GM18907 (cell line): Measurements from ENCODE around the gene MYCN.

ENCODE experiments used
- ATAC-seq: cut with Tn5 transposase; IDR thresholded peaks from one replicate; pipeline ENCODE4 v1.9.1; 2021; ENCODE audit warnings: mild to moderate bottlenecking, moderate library complexity; ENCODE audit not compliant: unreplicated experiment

The MYCN gene

DNA sequence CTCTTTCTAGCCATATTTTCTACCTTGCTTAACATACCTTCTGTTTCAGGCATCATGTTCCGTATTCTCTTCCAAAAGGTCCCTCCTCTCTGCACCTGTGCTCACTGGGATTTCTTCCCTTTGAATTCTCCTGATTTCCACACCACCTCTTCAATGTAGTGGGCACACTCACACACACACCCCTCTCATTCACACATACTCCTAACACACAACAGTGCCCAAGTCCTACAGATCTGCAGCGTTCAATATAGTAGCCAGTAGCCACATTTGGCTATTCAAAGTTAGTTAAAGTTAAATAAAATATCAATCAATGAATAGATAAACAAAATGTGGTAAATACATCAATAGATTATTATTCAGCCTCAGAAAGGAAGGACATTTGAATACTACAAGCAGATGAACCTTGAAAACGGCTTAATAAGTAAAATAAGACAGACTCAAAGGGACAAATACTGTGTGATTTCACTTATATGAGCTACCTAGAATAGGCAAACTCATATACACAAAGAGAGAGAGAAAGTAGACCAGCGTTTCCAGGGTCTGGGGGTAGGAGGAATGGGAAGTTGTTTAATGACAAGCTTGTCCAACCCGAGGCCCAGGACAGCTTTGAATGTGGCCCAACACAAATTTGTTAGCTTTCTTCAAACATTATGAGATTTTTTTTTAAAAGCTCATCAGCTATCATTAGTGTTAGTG is 34.4 kb downstream of the MYCN start:
- no peak for ATAC-seq

- no peak for ATAC-seq
These were observed 34.9 kb downstream of the MYCN start for GRCh38 chr2:15975261-15975600.

DNA sequence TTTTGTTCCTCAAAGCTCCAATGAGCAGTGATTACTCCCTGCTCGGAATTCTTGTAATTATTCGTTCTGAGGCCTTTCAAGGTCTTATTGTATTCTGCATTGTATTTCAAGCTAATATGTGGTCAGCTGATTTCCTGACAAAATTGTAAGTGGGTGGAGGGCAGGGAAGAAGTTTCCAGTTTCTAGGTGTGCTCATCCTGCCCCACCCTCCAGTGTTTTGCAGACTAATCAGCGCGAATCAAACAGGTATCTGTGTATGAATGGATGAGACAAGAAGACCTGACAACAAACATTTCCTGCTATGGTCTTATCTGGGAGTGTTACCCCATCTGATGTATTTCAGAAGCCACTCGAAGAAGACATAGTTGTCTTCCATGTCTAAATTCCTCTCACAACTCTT is 35.3 kb downstream of the MYCN start:
- no peak for ATAC-seq

DNA sequence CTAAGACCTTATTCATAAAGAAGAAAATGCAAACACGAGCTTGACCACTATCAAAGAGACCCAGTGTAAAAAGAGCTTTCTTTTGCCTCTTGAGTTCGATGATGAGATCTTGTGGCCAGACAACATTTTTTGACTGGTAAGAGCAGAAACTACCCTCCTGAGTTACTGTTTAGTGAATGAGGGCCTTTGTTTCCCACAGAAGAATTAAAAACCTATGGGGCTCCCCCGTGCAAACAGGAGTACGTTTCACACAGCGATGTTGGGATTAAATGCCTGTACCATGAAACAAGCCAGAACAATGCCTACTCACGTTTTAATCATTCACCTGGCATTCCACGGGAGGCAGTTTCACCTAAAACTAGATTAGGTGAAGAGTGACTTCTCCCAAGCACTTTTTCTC is 36.0 kb downstream of the MYCN start:
- no peak for ATAC-seq

GRCh38 chr2:15979051-15979758 is 38.9 kb downstream of the MYCN start:
- ATAC-seq: no peak

- no peak for ATAC-seq
These were observed 39.6 kb downstream of the MYCN start for GRCh38 chr2:15979759-15980604.

GRCh38 chr2:15980605-15981098 is 40.3 kb downstream of the MYCN start:
- ATAC-seq: no peak

GRCh38 chr2:15981646-15982045 is 41.3 kb downstream of the MYCN start:
- no peak for ATAC-seq

DNA sequence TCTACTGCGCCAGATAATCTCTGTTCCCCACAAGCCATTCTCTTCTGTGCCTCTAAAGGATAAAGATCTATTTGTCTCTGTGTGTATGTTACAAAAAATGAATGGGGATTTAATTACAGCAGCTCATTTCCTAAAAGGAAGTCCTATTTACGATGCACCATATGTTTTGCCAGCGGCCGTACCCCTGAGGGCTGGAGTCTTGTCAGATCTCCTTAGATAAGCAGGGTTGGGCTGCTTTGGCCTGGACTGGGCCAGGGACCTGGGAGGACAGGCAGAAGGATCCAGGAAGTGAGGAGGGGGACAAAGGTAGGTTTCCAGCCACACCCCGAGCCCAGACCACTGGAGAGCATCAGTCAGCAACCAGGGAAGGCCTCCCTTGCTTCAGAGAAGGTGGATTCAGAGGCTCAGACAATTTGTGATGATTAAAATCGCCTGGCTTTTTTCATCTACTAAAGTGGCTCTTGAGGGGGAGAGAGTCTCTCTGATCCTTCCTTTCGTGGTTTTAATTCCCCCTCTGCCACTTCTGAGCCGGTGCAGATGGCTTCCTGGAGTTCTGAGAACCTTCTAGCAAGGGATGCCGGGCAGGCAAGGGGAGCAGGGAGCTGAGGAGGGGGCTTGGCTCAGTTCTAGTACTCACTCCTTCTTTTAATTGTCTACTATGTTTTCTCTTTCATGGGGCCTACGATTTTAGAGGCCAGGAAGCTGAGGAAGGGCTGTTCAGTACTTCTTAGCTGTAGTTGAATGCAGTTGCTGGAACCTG is 42.1 kb downstream of the MYCN start:
- no peak for ATAC-seq

DNA sequence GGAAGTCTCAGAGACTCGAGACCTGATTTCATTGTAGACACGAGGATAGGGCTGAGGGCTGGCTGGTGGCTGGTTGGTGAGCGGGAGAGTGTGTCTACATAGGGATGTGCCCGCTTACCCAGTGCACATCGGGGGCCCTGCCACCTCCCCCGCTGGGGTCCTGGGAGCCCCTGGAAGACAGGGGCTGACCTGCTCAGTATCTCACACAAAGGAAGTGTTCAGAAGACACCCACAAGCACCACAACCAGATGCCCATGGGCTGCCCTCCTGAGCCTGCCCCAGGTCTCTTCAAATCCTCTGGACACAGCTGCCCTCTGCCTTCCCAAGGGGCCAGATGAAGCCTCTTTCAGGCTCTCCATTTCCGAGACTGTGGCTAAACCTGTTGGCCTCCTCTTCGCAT is 43.1 kb downstream of the MYCN start:
- no peak for ATAC-seq

GRCh38 chr2:15984368-15985255 is 44.3 kb downstream of the MYCN start:
- no peak for ATAC-seq

GRCh38 chr2:15985531-15985930 is 45.2 kb downstream of the MYCN start:
- no peak for ATAC-seq

DNA sequence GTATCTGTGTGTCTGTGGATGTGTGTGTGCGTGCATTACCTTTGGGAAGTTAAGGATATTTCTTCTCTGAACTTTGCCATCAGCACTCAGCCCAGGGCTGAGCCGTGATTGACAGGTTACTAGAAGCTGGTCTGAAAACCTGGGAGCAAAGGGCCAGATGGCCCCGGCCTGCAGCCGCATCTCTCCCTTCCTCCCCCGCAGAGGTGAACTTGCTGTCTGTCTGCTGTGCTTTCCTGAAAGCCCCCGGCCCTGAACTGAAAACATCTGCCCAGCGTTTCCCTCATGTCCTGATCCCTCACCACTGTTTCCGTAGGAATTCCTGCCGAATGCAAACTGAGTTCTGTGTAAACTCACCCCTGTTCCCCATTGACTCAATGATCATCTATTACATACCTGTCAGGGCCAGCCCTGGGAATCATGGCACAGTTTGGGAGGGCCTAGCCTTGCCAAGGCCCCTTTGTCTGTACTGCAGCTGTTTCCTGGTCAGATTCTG is 45.8 kb downstream of the MYCN start:
- no peak for ATAC-seq

DNA sequence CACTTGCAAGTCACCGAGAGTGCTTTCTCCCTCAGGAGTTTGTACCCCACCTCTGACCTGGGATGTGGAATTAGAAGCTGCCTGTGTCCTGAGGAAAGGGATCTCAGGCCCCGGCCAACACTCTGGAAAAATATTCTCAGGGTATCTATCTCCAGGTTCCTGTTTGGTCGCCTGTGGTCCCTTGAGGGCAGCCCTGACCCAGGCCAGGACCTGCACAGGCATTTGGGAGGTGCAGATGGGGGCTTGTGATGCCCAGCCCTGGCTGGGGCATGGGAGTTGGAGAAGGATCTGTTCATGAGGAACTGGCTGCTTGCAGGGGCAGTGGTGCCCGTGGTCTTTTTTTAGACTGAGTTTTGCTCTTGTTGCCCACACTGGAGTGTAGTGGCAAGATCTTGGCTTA is 46.3 kb downstream of the MYCN start:
- no peak for ATAC-seq

GRCh38 chr2:15988733-15989132 is 48.4 kb downstream of the MYCN start:
- no peak for ATAC-seq

DNA sequence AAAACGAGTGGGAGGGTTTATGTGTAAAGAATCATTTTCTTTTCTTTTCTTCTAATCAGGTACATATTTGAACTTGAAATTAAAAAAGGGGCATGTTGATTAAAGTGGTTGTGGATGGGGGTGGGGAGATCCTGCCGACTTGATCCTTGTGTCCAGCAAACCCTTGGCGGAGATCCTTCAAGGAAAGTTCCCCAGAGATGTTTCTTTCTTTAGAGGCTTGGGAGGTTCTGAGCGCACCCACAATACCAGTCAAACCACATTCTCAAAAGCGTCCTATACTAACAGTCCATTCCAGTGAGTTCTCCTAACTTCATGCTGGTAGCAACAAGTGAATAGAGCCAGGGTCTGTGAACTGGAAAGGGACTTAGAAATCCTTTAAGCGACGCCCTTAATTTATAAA is 49.2 kb downstream of the MYCN start:
- no peak for ATAC-seq

DNA sequence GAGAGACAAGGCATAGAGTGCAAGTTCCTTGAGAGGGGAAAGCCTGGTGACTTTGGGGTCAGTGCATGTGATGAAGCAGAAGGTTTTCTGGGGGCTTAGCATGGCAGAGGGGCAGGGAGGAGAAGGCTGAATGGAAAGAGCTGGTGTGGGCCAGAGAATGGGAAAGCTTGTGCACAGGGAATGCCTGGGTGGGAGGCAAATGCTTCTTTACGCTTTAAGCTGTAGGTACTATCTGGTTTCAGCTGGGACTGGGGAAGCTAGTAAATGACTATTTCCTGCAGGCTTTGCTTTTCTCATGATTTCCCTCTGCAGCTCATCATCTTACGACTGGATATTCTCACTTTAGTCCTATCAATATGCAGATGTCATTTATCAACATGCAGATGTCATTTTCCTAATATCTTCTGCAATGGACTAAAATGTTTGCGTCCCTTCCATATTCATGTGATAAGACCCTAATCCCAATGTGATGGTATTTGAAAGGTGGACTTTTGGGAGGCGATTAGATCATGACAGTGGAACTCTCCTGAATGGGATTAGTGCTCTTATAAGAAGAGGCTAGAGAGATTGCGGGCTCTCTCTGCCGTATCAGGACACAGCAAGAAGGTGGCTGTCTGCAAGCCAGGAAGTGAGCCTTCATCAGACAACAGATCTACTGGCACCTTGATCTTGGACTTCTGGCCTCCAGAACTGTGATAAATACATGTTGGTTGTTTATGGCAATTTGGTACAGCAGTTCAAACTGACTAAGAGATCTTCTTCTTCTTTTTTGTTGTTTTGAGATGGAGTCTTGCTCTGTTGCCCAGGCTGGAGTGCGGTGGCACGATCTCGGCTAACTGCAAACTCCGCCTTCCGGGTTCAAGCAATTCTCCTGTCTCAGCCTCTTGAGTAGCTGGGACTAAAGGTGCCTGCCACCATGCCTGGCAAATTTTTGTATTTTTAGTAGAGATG is 50.1 kb downstream of the MYCN start:
- no peak for ATAC-seq

DNA sequence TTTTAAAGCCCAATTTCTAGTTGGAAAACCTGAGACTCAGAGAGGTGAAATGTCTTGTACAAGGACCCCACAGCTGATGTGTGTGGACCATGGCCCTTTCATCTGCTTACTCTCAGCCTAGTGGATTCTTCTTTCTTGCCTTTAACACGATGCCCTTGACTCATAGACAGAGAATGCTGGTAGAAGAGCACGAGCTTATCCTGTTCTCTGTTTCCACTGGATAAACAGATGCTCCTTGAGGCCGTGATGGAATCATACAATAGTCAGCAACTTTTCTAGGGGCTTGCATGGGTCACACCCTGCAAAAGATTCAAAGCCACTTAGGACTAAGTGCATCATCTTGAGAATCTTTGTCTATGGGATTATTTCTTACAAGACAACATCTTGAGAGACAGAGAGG is 50.9 kb downstream of the MYCN start:
- no peak for ATAC-seq
